Neural progenitor cell (in vitro differentiated cells): ENCODE data around the gene ATXN10. TPM values are rescaled to one million over a fixed set of nuclear protein-coding genes. Genes with fewer than 3 reads are reported as not detected.

Experiments
- DNase-seq: peaks from one replicate; pipeline ENCODE4 v3.0.0-alpha.2; 2016; ENCODE audit warnings: low spot score
- H2AFZ ChIP-seq: fragments of 200-600 bp; sonication (generic); replicated peaks from 2 replicates; pipeline ENCODE4 v1.6.1; 2016; ENCODE audit warnings: antibody characterized with exemption
- H3F3A ChIP-seq: fragments of 200-600 bp; sonication (generic); 2 replicates; pipeline ENCODE4 v1.6.1; 2016; ENCODE audit warnings: antibody characterized with exemption, low read depth
- H3K27ac ChIP-seq: fragments of 200-600 bp; sonication (generic); 2 replicates; pipeline ENCODE4 v1.5.1; 2016; ENCODE audit warnings: mild to moderate bottlenecking
- H3K27me3 ChIP-seq: fragments of 200-600 bp; sonication (generic); 2 replicates; pipeline ENCODE4 v1.6.1; 2016; ENCODE audit warnings: mild to moderate bottlenecking, moderate library complexity
- H3K36me3 ChIP-seq: fragments of 200-600 bp; sonication (generic); 2 replicates; pipeline ENCODE4 v1.5.1; 2016
- H3K4me1 ChIP-seq: fragments of 200-600 bp; sonication (generic); 2 replicates; pipeline ENCODE4 v1.6.1; 2016; ENCODE audit warnings: mixed run types
- H3K4me2 ChIP-seq: fragments of 200-600 bp; sonication (generic); 2 replicates; pipeline ENCODE4 v1.6.1; 2016
- H3K4me3 ChIP-seq: fragments of 200-600 bp; sonication (generic); 2 replicates; pipeline ENCODE4 v1.5.1; 2016
- H3K79me2 ChIP-seq: fragments of 200-600 bp; sonication (generic); 2 replicates; pipeline ENCODE4 v1.6.1; 2016; ENCODE audit warnings: low read depth
- H3K9ac ChIP-seq: fragments of 200-600 bp; sonication (generic); 2 replicates; pipeline ENCODE4 v1.6.1; 2016
- H3K9me3 ChIP-seq: fragments of 200-600 bp; sonication (generic); 2 replicates; pipeline ENCODE4 v1.5.1; 2016; ENCODE audit warnings: low read depth
- H4K20me1 ChIP-seq: fragments of 200-600 bp; sonication (generic); 2 replicates; pipeline ENCODE4 v1.6.1; 2016; ENCODE audit warnings: low read depth
- H3K27ac Mint-ChIP-seq: 3 replicates; pipeline ENCODE4 v1.8.0; 2021; ENCODE audit warnings: mixed read lengths
- H3K27me3 Mint-ChIP-seq: 2 replicates; pipeline ENCODE4 v1.8.0; 2022; ENCODE audit warnings: low read depth, mild to moderate bottlenecking, inconsistent platforms, moderate library complexity, mixed read lengths; ENCODE audit not compliant: insufficient read depth
- H3K36me3 Mint-ChIP-seq: 3 replicates; pipeline ENCODE4 v1.8.0; 2021; ENCODE audit warnings: mixed read lengths
- H3K4me1 Mint-ChIP-seq: 3 replicates; pipeline ENCODE4 v1.8.0; 2021; ENCODE audit warnings: mixed read lengths
- H3K4me3 Mint-ChIP-seq: 3 replicates; pipeline ENCODE4 v1.8.0; 2021; ENCODE audit warnings: mild to moderate bottlenecking, moderate library complexity, mixed read lengths
- H3K9me3 Mint-ChIP-seq: 3 replicates; pipeline ENCODE4 v1.8.0; 2020; ENCODE audit warnings: mixed read lengths
- EZH2 ChIP-seq: fragments of 200-600 bp; sonication (generic); IDR thresholded peaks from 2 replicates; pipeline ENCODE4 v1.6.1; 2017; ENCODE audit warnings: antibody characterized with exemption, mild to moderate bottlenecking, moderate library complexity
- EZH2phosphoT487 ChIP-seq: fragments of 200-600 bp; sonication (generic); IDR thresholded peaks from 2 replicates; pipeline ENCODE4 v1.6.1; 2017; ENCODE audit warnings: antibody characterized with exemption
- total RNA-seq: library from RNA; depleted of rRNA; stranded (reverse); fragments of >200 nt; gene quantifications from 2 replicates; pipeline ENCODE4 v1.2.3, GENCODE V29; 2015; ENCODE audit warnings: low replicate concordance
- TF ChIP-seq, protein P1 (sequence below): fragments of 200-600 bp; sonication (generic); IDR thresholded peaks from 2 replicates; pipeline ENCODE4 v1.5.1; 2017; ENCODE audit warnings: antibody characterized with exemption, mild to moderate bottlenecking

Gene ATXN10
- total RNA-seq, 1 donor from 2014 or later: 168 TPM

DNA sequence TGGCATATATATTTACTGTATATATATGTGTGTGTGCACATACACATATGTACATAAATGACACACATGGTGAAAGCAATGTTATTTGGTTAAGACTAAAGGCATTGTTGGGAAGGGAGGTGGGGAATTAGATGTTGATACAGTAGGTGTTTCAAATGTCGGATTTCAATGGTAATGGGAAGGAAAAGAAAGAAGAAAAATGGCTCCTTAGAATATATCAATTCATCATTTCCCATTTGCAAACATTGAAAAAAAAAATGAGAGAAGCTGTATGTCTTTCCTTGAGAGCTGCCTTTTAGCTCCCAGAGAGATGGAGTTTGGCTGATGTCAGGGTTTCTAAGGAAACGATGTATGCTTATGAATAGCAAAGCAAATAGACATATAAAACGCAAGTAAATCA, 33.4 kb upstream of the ATXN10 start:
- no peaks in the 10 kb centered on the region for H3K9me3 Mint-ChIP-seq

DNA sequence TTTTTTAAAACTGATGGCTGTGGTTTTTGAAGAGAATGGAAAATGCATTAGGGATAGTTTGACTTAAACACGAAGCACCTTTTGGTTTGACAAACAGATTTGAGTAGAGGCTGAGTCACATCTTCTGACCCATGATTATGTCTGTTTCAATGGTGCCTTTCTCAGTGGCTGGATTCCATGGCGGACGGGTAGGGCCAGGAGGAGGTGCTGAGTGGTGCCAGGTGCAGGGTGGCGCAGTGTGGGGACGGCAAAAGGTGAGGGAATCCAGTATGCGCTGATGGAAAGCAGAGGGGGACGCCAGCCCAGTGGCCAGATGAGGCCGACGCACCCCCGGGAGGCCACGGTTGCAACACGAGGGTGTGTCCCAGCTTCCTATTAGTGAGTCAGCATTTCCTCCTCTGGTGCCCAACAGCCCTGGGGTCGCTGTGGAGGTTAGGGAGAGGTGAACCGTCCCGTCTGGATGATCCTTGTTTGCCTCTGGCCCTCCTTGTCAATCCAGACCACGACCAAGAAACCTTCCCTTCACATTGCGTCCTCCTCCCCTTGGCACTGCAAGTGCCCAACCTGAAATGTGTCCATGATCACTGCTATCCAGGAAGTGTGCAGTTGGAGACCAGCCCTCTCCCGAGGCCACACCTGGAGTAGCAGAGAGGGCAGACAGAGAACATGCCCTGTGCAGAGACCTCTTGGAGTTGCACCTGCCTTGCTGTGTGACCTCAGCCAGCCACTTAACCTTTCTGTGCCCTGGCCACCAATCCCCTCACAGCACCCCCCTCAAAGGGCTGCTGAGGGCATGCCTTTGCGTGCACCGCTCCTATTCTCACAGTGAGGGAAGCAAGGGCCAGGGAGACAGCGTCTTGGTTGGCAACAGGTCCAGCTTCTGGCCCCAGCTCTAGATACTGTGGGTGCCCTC, 32.5 kb upstream of the ATXN10 start:
- H3K79me2 ChIP-seq: no peaks in the 10 kb centered on the region
- Mint-ChIP-seq H3K27me3 (peaks cover 7% of the 10 kb centered on the region), H3K4me1 (peaks cover 8% of the 10 kb centered on the region), H3K36me3 (no peaks in the 10 kb centered on the region), H3K27ac (no peak overlapping the region), H3K4me3 (no peak overlapping the region), H3K9me3 (no peaks in the 10 kb centered on the region)
- H3K36me3 ChIP-seq: no peaks in the 10 kb centered on the region
- H2AFZ ChIP-seq: no peak overlapping the region
- no peak overlapping the region for H3K4me3 ChIP-seq
- no peaks in the 10 kb centered on the region for H3K4me1 ChIP-seq
- no peak overlapping the region for H3K4me2 ChIP-seq
- no peaks in the 10 kb centered on the region for H3K9me3 ChIP-seq
- H3K9ac ChIP-seq: no peak overlapping the region
- H3K27ac ChIP-seq: no peak overlapping the region
- peaks cover 20% of the 10 kb centered on the region for H3K27me3 ChIP-seq
- TF ChIP-seq, protein P1, sequence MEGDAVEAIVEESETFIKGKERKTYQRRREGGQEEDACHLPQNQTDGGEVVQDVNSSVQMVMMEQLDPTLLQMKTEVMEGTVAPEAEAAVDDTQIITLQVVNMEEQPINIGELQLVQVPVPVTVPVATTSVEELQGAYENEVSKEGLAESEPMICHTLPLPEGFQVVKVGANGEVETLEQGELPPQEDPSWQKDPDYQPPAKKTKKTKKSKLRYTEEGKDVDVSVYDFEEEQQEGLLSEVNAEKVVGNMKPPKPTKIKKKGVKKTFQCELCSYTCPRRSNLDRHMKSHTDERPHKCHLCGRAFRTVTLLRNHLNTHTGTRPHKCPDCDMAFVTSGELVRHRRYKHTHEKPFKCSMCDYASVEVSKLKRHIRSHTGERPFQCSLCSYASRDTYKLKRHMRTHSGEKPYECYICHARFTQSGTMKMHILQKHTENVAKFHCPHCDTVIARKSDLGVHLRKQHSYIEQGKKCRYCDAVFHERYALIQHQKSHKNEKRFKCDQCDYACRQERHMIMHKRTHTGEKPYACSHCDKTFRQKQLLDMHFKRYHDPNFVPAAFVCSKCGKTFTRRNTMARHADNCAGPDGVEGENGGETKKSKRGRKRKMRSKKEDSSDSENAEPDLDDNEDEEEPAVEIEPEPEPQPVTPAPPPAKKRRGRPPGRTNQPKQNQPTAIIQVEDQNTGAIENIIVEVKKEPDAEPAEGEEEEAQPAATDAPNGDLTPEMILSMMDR: no peak
- TF ChIP-seq EZH2phosphoT487 (no peak), EZH2 (no peak)
- no peaks in the 10 kb centered on the region for H4K20me1 ChIP-seq
- no peaks in the 10 kb centered on the region for H3F3A ChIP-seq
- no peak for DNase-seq

More for the DNA sequence above, 33.4 kb upstream of the ATXN10 start:
- H3K36me3 Mint-ChIP-seq: no peaks in the 10 kb centered on the region
- Histone ChIP-seq H3K36me3 (no peaks in the 10 kb centered on the region), H3K4me2 (no peak overlapping the region), H3K9ac (no peak overlapping the region), H4K20me1 (no peaks in the 10 kb centered on the region), H3K9me3 (no peaks in the 10 kb centered on the region), H3K4me1 (peaks cover under 1% of the 10 kb centered on the region), H3K79me2 (no peaks in the 10 kb centered on the region), H3F3A (peaks cover 4% of the 10 kb centered on the region), H3K27me3 (peaks cover 14% of the 10 kb centered on the region), H2AFZ (no peak overlapping the region), H3K4me3 (no peak overlapping the region), H3K27ac (no peak overlapping the region)
- peaks cover 9% of the 10 kb centered on the region for H3K4me1 Mint-ChIP-seq
- peaks cover 7% of the 10 kb centered on the region for H3K27me3 Mint-ChIP-seq
- no peak overlapping the region for H3K4me3 Mint-ChIP-seq
- DNase-seq: no peak
- no peak overlapping the region for H3K27ac Mint-ChIP-seq
- TF ChIP-seq EZH2phosphoT487: no peak
- TF ChIP-seq, protein P1: no peak
- TF ChIP-seq EZH2: no peak

DNA sequence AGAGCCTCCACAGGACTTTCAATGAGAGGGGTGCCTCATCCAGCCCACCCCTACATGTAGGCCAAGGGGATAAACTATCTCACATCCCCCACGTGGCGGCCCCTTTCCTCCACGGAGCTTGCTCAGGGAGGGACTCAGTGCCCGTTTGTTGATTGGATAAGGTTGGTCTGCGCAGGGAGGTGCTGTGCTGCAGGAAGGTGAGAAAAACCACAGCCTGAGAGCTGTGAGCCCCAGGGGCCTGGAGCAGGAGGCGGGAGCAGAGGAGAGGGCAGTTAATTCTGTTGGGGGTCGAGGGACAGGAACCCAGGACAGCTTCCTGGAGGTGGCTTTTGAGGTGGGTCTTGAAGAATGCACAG, 31.9 kb upstream of the ATXN10 start:
- no peaks in the 10 kb centered on the region for H3K9me3 ChIP-seq
- H3K27ac ChIP-seq: no peak overlapping the region
- H3K9ac ChIP-seq: no peak overlapping the region
- H3K27me3 ChIP-seq: peaks cover 27% of the 10 kb centered on the region
- Mint-ChIP-seq H3K36me3 (no peaks in the 10 kb centered on the region), H3K4me3 (no peak overlapping the region), H3K9me3 (no peaks in the 10 kb centered on the region), H3K27ac (no peak overlapping the region), H3K27me3 (peaks cover 9% of the 10 kb centered on the region), H3K4me1 (peaks cover 8% of the 10 kb centered on the region)
- TF ChIP-seq, protein P1: no peak
- TF ChIP-seq EZH2 (no peak), EZH2phosphoT487 (no peak)
- H3K4me3 ChIP-seq: no peak overlapping the region
- no peaks in the 10 kb centered on the region for H4K20me1 ChIP-seq
- no peaks in the 10 kb centered on the region for H3K79me2 ChIP-seq
- no peaks in the 10 kb centered on the region for H3F3A ChIP-seq
- H3K4me1 ChIP-seq: no peaks in the 10 kb centered on the region
- no peak for DNase-seq
- no peak overlapping the region for H2AFZ ChIP-seq
- H3K36me3 ChIP-seq: no peaks in the 10 kb centered on the region
- no peak overlapping the region for H3K4me2 ChIP-seq
